ENCODE results near the gene DGKA.
"Not testable (repeated sequence)": the region's sequence is repeated elsewhere in the genome, so short reads cannot be mapped to it uniquely, and the experiment has no call there.

The DGKA gene

GRCh38 chr12:55930771-55931316 lies at the start of gene DGKA:
TSS of gene DGKA (plus strand) at chr12:55931162. CDS start at chr12:55936504, 5,342 bp downstream.
- DNase-seq (ENCODE audit: low spot score): peak; percentile 66

GRCh38 chr12:55885113-55885512 lies 45.8 kb upstream of the DGKA start:
- no peak for DNase-seq (ENCODE audit: low spot score)

- DNase-seq (ENCODE audit: low spot score): no peak
These were observed 39.7 kb upstream of the DGKA start for GRCh38 chr12:55891310-55891709.

GRCh38 chr12:55893723-55894122 lies 37.2 kb upstream of the DGKA start:
- DNase-seq (ENCODE audit: low spot score): no peak

GRCh38 chr12:55899082-55899481 lies 31.9 kb upstream of the DGKA start:
- DNase-seq (ENCODE audit: low spot score): peak; percentile 8

- DNase-seq (ENCODE audit: low spot score): no peak
These were observed 29.0 kb upstream of the DGKA start for GRCh38 chr12:55901881-55902490.

- no peak for DNase-seq (ENCODE audit: low spot score)
These were observed 24.9 kb upstream of the DGKA start for GRCh38 chr12:55906056-55906455.

- DNase-seq (ENCODE audit: low spot score): peak; percentile 10
These were observed 22.0 kb upstream of the DGKA start for GRCh38 chr12:55908726-55909512.

- DNase-seq (ENCODE audit: low spot score): no peak
These were observed 21.5 kb upstream of the DGKA start for GRCh38 chr12:55909513-55909884.

- DNase-seq (ENCODE audit: low spot score): no peak
These were observed 18.1 kb upstream of the DGKA start for GRCh38 chr12:55912908-55913307.

GRCh38 chr12:55915482-55915859 lies 15.5 kb upstream of the DGKA start:
- DNase-seq (ENCODE audit: low spot score): no peak

GRCh38 chr12:55919032-55919431 lies 11.9 kb upstream of the DGKA start:
- DNase-seq (ENCODE audit: low spot score): not testable (repeated sequence)

- no peak for DNase-seq (ENCODE audit: low spot score)
These were observed 8.8 kb upstream of the DGKA start for GRCh38 chr12:55922126-55922525.

GRCh38 chr12:55923648-55924047 lies 7.3 kb upstream of the DGKA start:
- not testable (repeated sequence) for DNase-seq (ENCODE audit: low spot score)

GRCh38 chr12:55925371-55925770 lies 5.6 kb upstream of the DGKA start:
- DNase-seq (ENCODE audit: low spot score): no peak

GRCh38 chr12:55925870-55926737 lies 4.9 kb upstream of the DGKA start:
- no peak for DNase-seq (ENCODE audit: low spot score)

- peak; percentile 92 for DNase-seq (ENCODE audit: low spot score)
These were observed 4.0 kb upstream of the DGKA start for GRCh38 chr12:55926738-55927587.

GRCh38 chr12:55927588-55928502 lies 3.1 kb upstream of the DGKA start, which contains the start of gene PYM1:
TSS of gene PYM1 (minus strand) at chr12:55927894. CDS start at chr12:55927761, 133 bp downstream.
- peak; percentile 56 for DNase-seq (ENCODE audit: low spot score)

GRCh38 chr12:55929306-55929791 lies 1.6 kb upstream of the DGKA start:
- DNase-seq (ENCODE audit: low spot score): peak; percentile 52

- no peak for DNase-seq (ENCODE audit: low spot score)
These were observed 386 bp downstream of the DGKA start for GRCh38 chr12:55931317-55931779.
